ENCODE measurements around the gene SAMD13. TPM values are rescaled to one million over a fixed set of nuclear protein-coding genes. Genes with fewer than 3 reads are reported as not detected.

SAMD13 gene
- total and polyA plus RNA-seq, 2 of the 4 experiments (the other 2 are of a cell fraction): 0.27 to 0.36 TPM

GRCh38 chr1:84289169-84289785 lies 12.2 kb upstream of the SAMD13 start:
- H2BK20ac ChIP-seq (ENCODE audit: low read depth, low read length): no peak overlapping the region
- no peak overlapping the region for H3K4me3 ChIP-seq (ENCODE audit: insufficient read depth, low read depth, low read length)
- BruUV-seq (replicated peaks): no TSS peak
- H3K14ac ChIP-seq (replicated peaks; ENCODE audit: low read depth, low read length): no peak overlapping the region
- in situ Hi-C loops (cut with MboI; ENCODE audit: low sequenced_read_pairs) (no loop called here), intact Hi-C loops (cut with micrococcal nuclease) (loop anchor here (10.0 kb wide), 1 partner anchor 74 kb away; no protein-coding TSS in a partner anchor), dilution Hi-C loops (cut with HindIII; ENCODE audit: low sequenced_read_pairs, unreplicated experiment) (no loop called here)
- H4K5ac ChIP-seq (ENCODE audit: low read depth, low read length): no peak overlapping the region
- H4K91ac ChIP-seq (ENCODE audit: insufficient read depth, low read depth, low read length): no peak overlapping the region
- H3K27me3 ChIP-seq (ENCODE audit: control insufficient read depth, insufficient read depth, low read length): no peaks in the 10 kb centered on the region
- no peak overlapping the region for H2AFZ ChIP-seq (replicated peaks; ENCODE audit: low read length, poor library complexity)
- H2AK9ac ChIP-seq (replicated peaks; ENCODE audit: low read depth, low read length, poor library complexity): no peak overlapping the region
- H3K56ac ChIP-seq (ENCODE audit: extremely low read depth, insufficient read depth, low read length): no peak overlapping the region
- no peak for TF ChIP-seq POLR2A (IDR thresholded peaks at IDR 0.05; ENCODE audit: low read depth, low read length)
- no peak for TF ChIP-seq FOS (IDR thresholded peaks at IDR 0.05; ENCODE audit: low read depth, low read length)
- TF ChIP-seq RAD21 (IDR thresholded peaks at IDR 0.05; ENCODE audit: low read length): no peak
- no peak for TF ChIP-seq MXI1 (IDR thresholded peaks at IDR 0.05; ENCODE audit: borderline replicate concordance, low read depth, low read length)
- no peak for TF ChIP-seq RCOR1 (IDR thresholded peaks at IDR 0.05; ENCODE audit: insufficient replicate concordance, low read length)
- no peak for TF ChIP-seq CEBPB (IDR thresholded peaks at IDR 0.05; ENCODE audit: low read depth, low read length)
- no peak for TF ChIP-seq BHLHE40 (IDR thresholded peaks at IDR 0.05; ENCODE audit: low read depth, low read length)
- no peak for TF ChIP-seq SMC3 (IDR thresholded peaks at IDR 0.05; ENCODE audit: low read depth, low read length)
- H3K23ac ChIP-seq (ENCODE audit: low read depth, low read length): no peak overlapping the region
- H3K4me2 ChIP-seq (ENCODE audit: low read depth, low read length): no peak overlapping the region
- H3K27ac ChIP-seq (ENCODE audit: insufficient read depth, low read length): no peak overlapping the region
- H4K8ac ChIP-seq (ENCODE audit: low read depth in 2 of 2, low read length in 2 of 2): no peak overlapping the region
- no peak overlapping the region for H2BK120ac ChIP-seq (ENCODE audit: low read depth, low read length)
- DNase-seq (no peak), ATAC-seq (ENCODE audit: low read depth) (no peak)
- no peaks in the 10 kb centered on the region for H3K36me3 ChIP-seq (ENCODE audit: control insufficient read depth, insufficient read depth, low read length)
- H3K9me1 ChIP-seq (ENCODE audit: insufficient read depth, low read length): peaks cover 6% of the 10 kb centered on the region
- H3K9ac ChIP-seq (ENCODE audit: low read depth, low read length): no peak overlapping the region
- H3K4ac ChIP-seq (ENCODE audit: low read depth, low read length): no peak overlapping the region
- H3K79me1 ChIP-seq (ENCODE audit: low read depth in 1 of 2, low read length in 2 of 2): no peaks in the 10 kb centered on the region
- H3K4me1 ChIP-seq (ENCODE audit: control insufficient read depth, insufficient read depth, low read length): peaks cover 8% of the 10 kb centered on the region
- H3K9me3 ChIP-seq (ENCODE audit: control insufficient read depth, insufficient read depth, low read length): peaks cover 11% of the 10 kb centered on the region; the same call in 1 of the 2 replicates
- H3K18ac ChIP-seq (ENCODE audit: low read depth, low read length): no peak overlapping the region
- H2AK5ac ChIP-seq (ENCODE audit: low read depth, low read length): no peak overlapping the region
- no peak overlapping the region; the same call in 2 of the 3 replicates for H2BK15ac ChIP-seq (ENCODE audit: low read depth, low read length)
- WGBS, 2 experiments (ENCODE audit: extremely low coverage in 2 of 2, insufficient read length in 1 of 2): no CpG with 5 or more reads among the region's 2 CpGs
- POLR2A ChIA-PET (ENCODE audit: unreplicated experiment): interaction anchor here (0.6 to 0.8 kb wide), 2 partner anchors 9 to 466 kb away, joined by 4 to 9 read pairs; no protein-coding TSS in a partner anchor
- CTCF ChIA-PET: no interaction called here
- no peaks in the 10 kb centered on the region for H4K20me1 ChIP-seq (ENCODE audit: insufficient read depth, low read length)
- H2BK5ac ChIP-seq (ENCODE audit: low read depth, low read length, poor library complexity, severe bottlenecking): no peak overlapping the region
